Esophagus muscularis mucosa (tissue), 4 donors: ENCODE results near the gene IFT20. TPM values are rescaled to one million over a fixed set of nuclear protein-coding genes. Genes with fewer than 3 reads are reported as not detected.
A peak's percentile ranks its signal among the peaks of the same experiment; 100 is the strongest.

Experiments used
- DNase-seq: peaks from one replicate; pipeline ENCODE4 v3.0.0-alpha.2; 2017; ENCODE audit errors: extremely low spot score
- H3K27ac ChIP-seq, 4 donors: fragments of 200-600 bp; sonication (generic); replicated peaks in 1 of 4; 1 replicate in 3 of 4; 2 replicates in 1 of 4; pipeline ENCODE4 v1.5.1; 2016 to 2019; ENCODE audit warnings: mild to moderate bottlenecking in 1 of 4
- H3K27me3 ChIP-seq, 4 donors: fragments of 200-600 bp; sonication (generic); one replicate each; pipeline versions ENCODE4 v1.5.1 to v1.6.0; 2016 to 2019
- H3K36me3 ChIP-seq, 4 donors: fragments of 200-600 bp; sonication (generic); one replicate each; pipeline ENCODE4 v1.5.1; 2016 to 2019
- H3K4me1 ChIP-seq, 4 donors: fragments of 200-600 bp; sonication (generic); one replicate each; pipeline ENCODE4 v1.5.1; 2016 to 2019
- H3K4me3 ChIP-seq, 4 donors: fragments of 200-600 bp; sonication (generic); 1 replicate in 2 of 4; 2 replicates in 2 of 4; pipeline ENCODE4 v1.5.1; 2016 to 2019; ENCODE audit warnings: mild to moderate bottlenecking in 4 of 4, moderate library complexity in 1 of 4
- H3K9me3 ChIP-seq, 4 donors: fragments of 200-600 bp; sonication (generic); 1 replicate in 3 of 4; 2 replicates in 1 of 4; pipeline ENCODE4 v1.5.1; 2016 to 2019
- CTCF ChIP-seq, 3 experiments: fragments of 200-600 bp in 2 of 3; fragments of 450-650 bp in 1 of 3; sonication (generic) in 2 of 3; IDR thresholded peaks; one replicate each; pipeline ENCODE4 v1.5.1; 2017 to 2019; ENCODE audit warnings: antibody characterized with exemption in 3 of 3, mild to moderate bottlenecking in 2 of 3, moderate library complexity in 1 of 3
- EP300 ChIP-seq: sonication (generic); formaldehyde crosslinking; IDR thresholded peaks from one replicate; pipeline ENCODE4 v1.6.1; 2017; ENCODE audit warnings: antibody characterized with exemption
- POLR2A ChIP-seq: fragments of 450-650 bp; IDR thresholded peaks from one replicate; pipeline ENCODE4 v1.6.1; 2017; ENCODE audit warnings: antibody characterized with exemption, moderate library complexity, mild to moderate bottlenecking, low read depth
- POLR2AphosphoS5 ChIP-seq, 2 donors: sonication (generic); formaldehyde crosslinking; IDR thresholded peaks; one replicate each; pipeline ENCODE4 v1.6.1; 2017; ENCODE audit warnings: antibody characterized with exemption in 2 of 2
- WGBS: methylation state at CpG from one replicate; pipeline ENCODE4 v1.1.5; 2018; 5-methylcytosine and 5-hydroxymethylcytosine counted together
- intact Hi-C: fragments of 100-400 bp; cut with DNase I; formaldehyde crosslinking; loops from one replicate; pipeline ENCODE4 v1.15.1; 2023
- total RNA-seq, 4 donors: library from RNA; depleted of rRNA; stranded (reverse); fragments of >200 nt; gene quantifications; one replicate each; pipeline versions ENCODE4 v1.1.0 to v1.2.1, GENCODE V29; 2016

The IFT20 gene
- total RNA-seq, 4 donors from 2014 or later = 41.3 to 63.5 (median 47.0) TPM

DNA sequence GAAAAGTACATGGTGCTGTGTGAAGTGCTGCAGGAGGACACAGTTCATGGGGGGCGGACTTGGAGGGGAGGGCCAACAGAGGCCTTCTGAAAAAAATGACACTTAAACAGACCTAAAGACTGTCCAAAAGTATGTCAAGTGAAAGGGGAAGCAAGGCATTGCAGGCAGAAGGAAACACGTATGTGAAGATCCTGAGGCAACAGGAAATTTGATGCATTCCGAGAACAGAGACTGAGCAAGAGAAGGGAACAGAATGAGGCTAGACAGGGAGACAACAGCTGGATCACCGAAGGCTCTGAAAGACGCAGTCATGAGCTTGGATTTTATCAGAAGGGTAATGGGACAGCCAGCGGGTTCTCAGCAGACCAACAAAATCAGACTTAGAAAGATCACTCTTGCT is 1.1 kb downstream of the IFT20 start:
- Histone ChIP-seq H3K9me3 (no peaks in the 10 kb centered on the region), H3K4me3 (peak overlapping the region; percentile 79 to 90 (median 84)), H3K4me1 (peaks cover 44 to 55% (median 51%) of the 10 kb centered on the region in 4 donors), H3K27ac (peak overlapping the region in 1 of 4 donors; percentile 99), H3K27me3 (no peaks in the 10 kb centered on the region), H3K36me3 (peaks cover 18 to 32% (median 31%) of the 10 kb centered on the region in 4 donors)
- DNase-seq = no peak
- 55% methylated on average over 6 of the region's 6 CpGs for WGBS
- intact Hi-C loops = loop anchor here (10.0 kb wide), 1 partner anchor 289 kb away; the partner anchor contains the start of gene NLK
- TF ChIP-seq POLR2AphosphoS5 (IDR thresholded peaks at IDR 0.05) = no peak
- no peak for TF ChIP-seq EP300
- no peak for TF ChIP-seq CTCF (IDR thresholded peaks at IDR 0.05)
- TF ChIP-seq POLR2A = no peak

DNA sequence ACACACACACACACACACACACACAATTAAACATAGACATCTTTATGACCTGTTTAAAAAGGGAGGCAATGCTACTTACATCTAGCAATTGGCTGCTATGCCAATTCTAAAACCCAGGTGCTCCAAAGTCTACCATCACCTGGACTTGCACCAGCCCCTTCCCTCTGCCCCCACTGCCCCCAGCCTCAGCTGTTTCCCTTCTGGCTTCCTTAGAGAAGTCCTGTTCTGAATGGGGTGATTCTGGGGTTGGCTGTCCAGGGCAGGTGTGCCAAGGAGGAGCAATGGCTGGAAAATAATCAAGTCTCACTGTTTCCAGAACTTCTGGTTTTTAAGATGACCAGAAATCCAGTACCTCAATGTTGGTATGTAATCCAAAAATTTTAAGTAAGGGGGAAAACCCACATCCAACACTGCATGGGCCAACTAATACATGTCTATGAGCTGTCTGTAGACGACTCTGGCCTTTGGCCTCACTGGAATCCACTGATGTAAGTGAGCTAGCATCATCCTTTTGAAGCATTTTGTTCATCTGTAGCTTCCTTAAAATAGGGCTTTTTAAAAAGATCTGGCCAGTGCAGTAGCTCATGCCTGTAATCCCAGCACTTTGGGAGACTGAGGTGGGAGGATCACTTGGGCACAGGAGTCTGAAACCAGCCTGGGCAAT is 2.1 kb downstream of the IFT20 start:
- DNase-seq = no peak
- no peaks in the 10 kb centered on the region for H3K9me3 ChIP-seq
- TF ChIP-seq CTCF (IDR thresholded peaks at IDR 0.05) = no peak
- TF ChIP-seq POLR2A = no peak
- no peak for TF ChIP-seq POLR2AphosphoS5 (IDR thresholded peaks at IDR 0.05)
- TF ChIP-seq EP300 = no peak
- intact Hi-C loops = loop anchor here (10.0 kb wide), 1 partner anchor 288 kb away; the partner anchor contains the start of gene NLK
- peaks cover 28 to 40% (median 40%) of the 10 kb centered on the region in 4 donors for H3K36me3 ChIP-seq
- peaks cover 36 to 45% (median 43%) of the 10 kb centered on the region in 4 donors for H3K4me1 ChIP-seq
- no peak overlapping the region for H3K27ac ChIP-seq
- H3K4me3 ChIP-seq = no peak overlapping the region
- H3K27me3 ChIP-seq = no peaks in the 10 kb centered on the region
- WGBS = 73% methylated on average over 1 of the region's 1 CpG

DNA sequence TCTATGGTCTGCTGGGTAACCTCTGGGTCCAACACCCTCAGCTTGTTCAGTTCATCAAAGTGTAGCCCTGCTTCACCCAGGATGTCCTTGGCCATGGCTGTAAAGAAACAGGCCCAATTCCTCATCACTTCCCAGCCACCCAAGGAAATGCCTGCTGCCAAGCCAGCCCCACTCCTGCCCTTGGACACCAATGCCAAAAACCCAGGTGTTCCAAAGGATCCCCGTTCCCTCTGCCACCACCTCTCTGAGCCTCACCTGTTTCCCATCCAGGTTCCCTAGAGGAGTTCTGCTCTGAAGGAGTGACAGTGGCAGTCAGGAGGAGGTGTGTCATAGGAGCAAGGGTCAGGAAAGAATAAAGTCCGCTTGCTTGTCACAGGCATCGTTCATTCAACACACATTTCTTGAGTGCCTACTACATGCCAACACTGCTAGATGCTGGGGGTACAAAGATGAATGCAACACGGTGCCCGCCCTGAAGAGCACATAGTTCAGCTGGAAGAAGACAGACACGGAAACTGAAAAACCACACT is 3.3 kb downstream of the IFT20 start:
- intact Hi-C loops = loop anchor here (10.0 kb wide), 1 partner anchor 287 kb away; the partner anchor contains the start of gene NLK
- peaks cover 23 to 32% (median 30%) of the 10 kb centered on the region in 4 donors for H3K4me1 ChIP-seq
- 95% methylated on average over 6 of the region's 6 CpGs for WGBS
- no peak overlapping the region for H3K27ac ChIP-seq
- H3K4me3 ChIP-seq = no peak overlapping the region
- no peaks in the 10 kb centered on the region for H3K9me3 ChIP-seq
- peaks cover 32 to 53% (median 51%) of the 10 kb centered on the region in 4 donors for H3K36me3 ChIP-seq
- no peaks in the 10 kb centered on the region for H3K27me3 ChIP-seq
- TF ChIP-seq CTCF (IDR thresholded peaks at IDR 0.05) (no peak), POLR2AphosphoS5 (IDR thresholded peaks at IDR 0.05) (no peak), POLR2A (no peak), EP300 (no peak)
- no peak for DNase-seq

GRCh38 chr17:28330671-28331070 is 4.6 kb downstream of the IFT20 start:
- H3K4me1 ChIP-seq = peaks cover 16 to 24% (median 19%) of the 10 kb centered on the region in 4 donors
- 84% methylated on average over 4 of the region's 5 CpGs for WGBS
- intact Hi-C loops = loop anchor here (10.0 kb wide), 1 partner anchor 286 kb away; the partner anchor contains the start of gene NLK
- DNase-seq = no peak
- no peak for TF ChIP-seq POLR2AphosphoS5 (IDR thresholded peaks at IDR 0.05)
- no peak for TF ChIP-seq EP300
- TF ChIP-seq POLR2A = no peak
- no peak for TF ChIP-seq CTCF (IDR thresholded peaks at IDR 0.05)
- no peaks in the 10 kb centered on the region for H3K27me3 ChIP-seq
- H3K36me3 ChIP-seq = peaks cover 32 to 64% (median 51%) of the 10 kb centered on the region in 4 donors
- no peak overlapping the region for H3K4me3 ChIP-seq
- H3K27ac ChIP-seq = no peak overlapping the region
- H3K9me3 ChIP-seq = no peaks in the 10 kb centered on the region
